Keratinocyte (primary cell): ENCODE measurements around the gene CRYBB1.

ENCODE experiments used
- CTCF ChIP-seq, 3 experiments: IDR thresholded peaks in 1 of 3; conservative IDR thresholded peaks in 1 of 3; optimal IDR thresholded peaks in 1 of 3; 2 replicates in 2 of 3; 3 replicates in 1 of 3; pipeline versions ENCODE3 to v1.5.1; 2011; ENCODE audit warnings: low read length in 3 of 3, mild to moderate bottlenecking in 3 of 3, moderate library complexity in 2 of 3, control low read depth in 1 of 3, inconsistent platforms in 1 of 3; ENCODE audit not compliant: insufficient read depth in 2 of 3; ENCODE audit errors: extremely low read depth in 1 of 3
- EZH2 ChIP-seq: IDR thresholded peaks from one replicate; pipeline ENCODE4 v1.6.1; 2012; ENCODE audit warnings: inconsistent platforms, mild to moderate bottlenecking, low read length, moderate library complexity

- TF ChIP-seq CTCF (optimal IDR thresholded peaks at IDR 0.05 in 1 of 3, IDR thresholded peaks at IDR 0.05 in 1 of 3, conservative IDR thresholded peaks at IDR 0.05 in 1 of 3; ENCODE audit: extremely low read depth in 1 of 3, insufficient read depth in 2 of 3, low read length in 3 of 3) (no peak), EZH2 (no peak)
Measured at GRCh38 chr22:26553056-26553752, 64.6 kb downstream of the CRYBB1 start.
